ENCODE data around the gene CEACAM18.
"Not testable (repeated sequence)": the region's sequence is repeated elsewhere in the genome, so short reads cannot be mapped to it uniquely, and the experiment has no call there.

CEACAM18 gene

GRCh38 chr19:51462276-51462675 is 16.1 kb upstream of the CEACAM18 start:
- DNase-seq, result no peak

- DNase-seq, result no peak
Observed at GRCh38 chr19:51462681-51463080, 15.7 kb upstream of the CEACAM18 start.

GRCh38 chr19:51463976-51464581 is 14.3 kb upstream of the CEACAM18 start:
- not testable (repeated sequence) for DNase-seq

- DNase-seq, result no peak
Observed at GRCh38 chr19:51466723-51467122, 11.6 kb upstream of the CEACAM18 start.

- peak in 1 of 2 donors; percentile 15 for DNase-seq
Observed at GRCh38 chr19:51467864-51468544, 10.3 kb upstream of the CEACAM18 start.

GRCh38 chr19:51468545-51468920 is 9.8 kb upstream of the CEACAM18 start:
- DNase-seq, result no peak

- no peak for DNase-seq
Observed at GRCh38 chr19:51469162-51469561, 9.2 kb upstream of the CEACAM18 start.

- no peak for DNase-seq
Observed at GRCh38 chr19:51469629-51470028, 8.7 kb upstream of the CEACAM18 start.

- no peak for DNase-seq
Observed at GRCh38 chr19:51470966-51471365, 7.4 kb upstream of the CEACAM18 start.

GRCh38 chr19:51471527-51471926 is 6.8 kb upstream of the CEACAM18 start:
- DNase-seq, result no peak

GRCh38 chr19:51472607-51473006 is 5.7 kb upstream of the CEACAM18 start:
- DNase-seq, result no peak

- DNase-seq, result peak; percentile 39 to 47
Observed at GRCh38 chr19:51473009-51473707, 5.2 kb upstream of the CEACAM18 start.

- no peak for DNase-seq
Observed at GRCh38 chr19:51476164-51476563, 2.2 kb upstream of the CEACAM18 start.

GRCh38 chr19:51477344-51477743 is 995 bp upstream of the CEACAM18 start:
- DNase-seq, result no peak

GRCh38 chr19:51479531-51480331 is 1.4 kb downstream of the CEACAM18 start:
- DNase-seq, result no peak

GRCh38 chr19:51480590-51480989 is 2.3 kb downstream of the CEACAM18 start:
- DNase-seq, result no peak

GRCh38 chr19:51485960-51486660 is 7.8 kb downstream of the CEACAM18 start:
- DNase-seq, result no peak

GRCh38 chr19:51488491-51488890 is 10.2 kb downstream of the CEACAM18 start:
- DNase-seq, result no peak

GRCh38 chr19:51489113-51489512 is 10.8 kb downstream of the CEACAM18 start:
- no peak for DNase-seq

- DNase-seq, result no peak
Observed at GRCh38 chr19:51490676-51491075, 12.3 kb downstream of the CEACAM18 start.

- DNase-seq, result no peak
Observed at GRCh38 chr19:51491586-51491985, 13.2 kb downstream of the CEACAM18 start.

GRCh38 chr19:51493776-51494175 is 15.4 kb downstream of the CEACAM18 start:
- no peak for DNase-seq

GRCh38 chr19:51497666-51498065 is 19.3 kb downstream of the CEACAM18 start:
- DNase-seq, result no peak

All from bone marrow (tissue), 2 donors.